CD14-positive monocyte (primary cell): Measurements from ENCODE around the gene NXPH2. TPM values are rescaled to one million over a fixed set of nuclear protein-coding genes. Genes with fewer than 3 reads are reported as not detected.
A peak's percentile ranks its signal among the peaks of the same experiment; 100 is the strongest.

ENCODE experiments used
- DNase-seq, 3 donors: peaks; one replicate each; pipeline ENCODE4 v3.0.0-alpha.2; 2011 to 2022
- H2AFZ ChIP-seq: 2 replicates; pipeline ENCODE4 v1.6.0; 2012; ENCODE audit warnings: mild to moderate bottlenecking, low read depth, low read length, inconsistent platforms; ENCODE audit not compliant: insufficient read depth, poor library complexity, severe bottlenecking
- H3K27ac ChIP-seq, 2 donors: 1 replicate in 1 of 2; 2 replicates in 1 of 2; pipeline ENCODE4 v1.5.1; 2012 to 2013; ENCODE audit warnings: low read length in 2 of 2, control low read depth in 1 of 2, inconsistent platforms in 1 of 2, low read depth in 1 of 2, mild to moderate bottlenecking in 1 of 2
- H3K27me3 ChIP-seq, 2 donors: one replicate each; pipeline versions ENCODE4 v1.6.0 to v1.6.1; 2011 to 2013; ENCODE audit warnings: low read length in 2 of 2; ENCODE audit not compliant: control insufficient read depth in 2 of 2, insufficient read depth in 2 of 2
- H3K36me3 ChIP-seq, 2 donors: replicated peaks in 1 of 2; 1 replicate in 1 of 2; 2 replicates in 1 of 2; pipeline versions ENCODE4 v1.5.1 to v1.6.1; 2012 to 2013; ENCODE audit warnings: low read length in 2 of 2, control low read depth in 1 of 2, inconsistent platforms in 1 of 2, mild to moderate bottlenecking in 1 of 2; ENCODE audit not compliant: insufficient read depth in 2 of 2, control insufficient read depth in 1 of 2
- H3K4me1 ChIP-seq, 2 donors: 1 replicate in 1 of 2; 2 replicates in 1 of 2; pipeline versions ENCODE4 v1.5.1 to v1.6.1; 2012 to 2013; ENCODE audit warnings: low read length in 2 of 2, control low read depth in 1 of 2, inconsistent platforms in 1 of 2, mild to moderate bottlenecking in 1 of 2, moderate library complexity in 1 of 2; ENCODE audit not compliant: insufficient read depth in 2 of 2, control insufficient read depth in 1 of 2
- H3K4me2 ChIP-seq: replicated peaks from 2 replicates; pipeline ENCODE3; 2012; ENCODE audit warnings: low read length, moderate library complexity, mild to moderate bottlenecking; ENCODE audit not compliant: poor library complexity, severe bottlenecking; ENCODE audit errors: extremely low read depth
- H3K4me3 ChIP-seq, 3 experiments: fragments of 200-600 bp in 1 of 3; sonication (generic) in 1 of 3; replicated peaks in 1 of 3; 1 replicate in 2 of 3; 2 replicates in 1 of 3; pipeline ENCODE4 v1.5.1; 2011 to 2013; ENCODE audit warnings: low read length in 3 of 3, mild to moderate bottlenecking in 3 of 3, control low read depth in 2 of 3, low read depth in 2 of 3, inconsistent platforms in 1 of 3, moderate library complexity in 1 of 3
- H3K79me2 ChIP-seq: 2 replicates; pipeline ENCODE4 v1.6.0; 2012; ENCODE audit warnings: mild to moderate bottlenecking, control low read depth, inconsistent platforms, low read length, moderate library complexity; ENCODE audit not compliant: insufficient read depth
- H3K9ac ChIP-seq: 2 replicates; pipeline ENCODE4 v1.6.0; 2017; ENCODE audit warnings: low read length, mild to moderate bottlenecking; ENCODE audit not compliant: insufficient read depth, poor library complexity, severe bottlenecking
- H3K9me3 ChIP-seq, 2 donors: replicated peaks in 1 of 2; 1 replicate in 1 of 2; 2 replicates in 1 of 2; pipeline versions ENCODE4 v1.5.1 to v1.6.1; 2012 to 2013; ENCODE audit warnings: low read length in 2 of 2, control low read depth in 1 of 2; ENCODE audit not compliant: control insufficient read depth in 1 of 2, insufficient read depth in 1 of 2
- H4K20me1 ChIP-seq: 2 replicates; pipeline ENCODE4 v1.6.0; 2012; ENCODE audit warnings: mild to moderate bottlenecking, low read length, control low read depth, moderate library complexity; ENCODE audit not compliant: insufficient read depth
- H3K27ac Mint-ChIP-seq, 7 donors: one replicate each; pipeline ENCODE4 v1.8.0; 2020; ENCODE audit warnings: mild to moderate bottlenecking in 7 of 7, mixed read lengths in 7 of 7, moderate library complexity in 6 of 7, inconsistent platforms in 2 of 7
- H3K27me3 Mint-ChIP-seq, 3 donors: one replicate each; pipeline ENCODE4 v1.8.0; 2021 to 2022; ENCODE audit warnings: low read depth in 3 of 3, mild to moderate bottlenecking in 3 of 3, mixed read lengths in 3 of 3, moderate library complexity in 3 of 3, inconsistent platforms in 1 of 3
- H3K36me3 Mint-ChIP-seq, 2 donors: one replicate each; pipeline ENCODE4 v1.8.0; 2020; ENCODE audit warnings: mixed read lengths in 2 of 2, inconsistent platforms in 1 of 2, mild to moderate bottlenecking in 1 of 2
- H3K4me1 Mint-ChIP-seq: one replicate; pipeline ENCODE4 v1.8.0; 2020; ENCODE audit warnings: mild to moderate bottlenecking, mixed read lengths
- H3K4me3 Mint-ChIP-seq, 2 donors: one replicate each; pipeline ENCODE4 v1.8.0; 2020; ENCODE audit warnings: mild to moderate bottlenecking in 2 of 2, mixed read lengths in 2 of 2, moderate library complexity in 1 of 2
- H3K9me3 Mint-ChIP-seq, 7 donors: one replicate each; pipeline ENCODE4 v1.8.0; 2020 to 2022; ENCODE audit warnings: mixed read lengths in 7 of 7, mild to moderate bottlenecking in 6 of 7, moderate library complexity in 6 of 7, inconsistent platforms in 2 of 7
- WGBS: methylation state at CpG from one replicate; pipeline ENCODE4 v1.1.5; 2013; ENCODE audit warnings: missing lambda C conversion rate; ENCODE audit not compliant: insufficient coverage; 5-methylcytosine and 5-hydroxymethylcytosine counted together
- intact Hi-C, 2 donors: fragments of 100-400 bp; cut with micrococcal nuclease; formaldehyde crosslinking; loops; one replicate each; pipeline versions ENCODE4 v1.15.0 to v1.15.1; 2023
- polyA plus RNA-seq, 3 donors: library from polyadenylated mRNA; depleted of rRNA in 1 of 3; unstranded in 2 of 3; stranded (reverse) in 1 of 3; fragments of 300-500 nt in 2 of 3; fragments of >200 nt in 1 of 3; fragmentation: Illumina TruSeq in 2 of 3; gene quantifications; 1 replicate in 2 of 3; 2 replicates in 1 of 3; pipeline ENCODE4 v1.2.3, GENCODE V29; 2012 to 2021
- TF ChIP-seq, protein P1 (sequence below): fragments of 200-600 bp; IDR thresholded peaks from one replicate; pipeline ENCODE4 v1.8.0; 2022; ENCODE audit warnings: antibody characterized with exemption, mild to moderate bottlenecking

NXPH2 gene
- polyA plus RNA-seq, 3 donors = not detected

DNA sequence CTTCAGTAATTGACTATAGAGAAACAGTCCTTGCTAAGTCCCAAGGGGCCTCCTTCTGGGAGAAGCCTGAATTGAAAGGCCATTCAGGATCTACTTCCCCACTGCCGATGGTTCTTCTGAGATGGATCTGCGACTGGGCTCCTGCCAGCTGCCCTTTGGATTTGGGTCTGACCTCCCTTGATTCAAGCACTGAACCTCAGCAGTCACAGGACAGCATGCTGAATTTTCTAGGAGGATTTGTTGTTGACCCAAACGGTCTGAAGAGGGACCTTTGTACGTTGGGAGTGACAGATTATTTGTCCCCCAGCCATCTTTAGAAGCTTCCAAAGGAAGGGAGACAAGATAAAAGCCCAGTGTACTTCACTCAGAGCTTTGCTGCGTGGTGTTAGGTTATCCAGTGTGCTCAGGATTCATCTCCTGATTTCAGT, 67.1 kb downstream of the NXPH2 start:
- Mint-ChIP-seq H3K36me3 (no peaks in the 10 kb centered on the region), H3K27me3 (peaks cover 0 to 1% (median 0%) of the 10 kb centered on the region in 3 donors), H3K4me3 (no peak overlapping the region), H3K4me1 (no peaks in the 10 kb centered on the region), H3K9me3 (peaks cover 0 to 3% (median 0%) of the 10 kb centered on the region in 7 donors), H3K27ac (no peak overlapping the region)
- Histone ChIP-seq H3K4me2 (no peak overlapping the region), H3K36me3 (no peaks in the 10 kb centered on the region), H3K4me1 (no peaks in the 10 kb centered on the region), H3K9me3 (no peaks in the 10 kb centered on the region), H3K4me3 (no peak overlapping the region), H3K79me2 (no peaks in the 10 kb centered on the region), H4K20me1 (no peaks in the 10 kb centered on the region), H3K9ac (no peak overlapping the region), H2AFZ (no peak overlapping the region), H3K27me3 (no peaks in the 10 kb centered on the region), H3K27ac (no peak overlapping the region)
- DNase-seq = no peak
- intact Hi-C loops = no loop called here
- WGBS = 90% methylated on average over 3 of the region's 5 CpGs
- TF ChIP-seq, protein P1, sequence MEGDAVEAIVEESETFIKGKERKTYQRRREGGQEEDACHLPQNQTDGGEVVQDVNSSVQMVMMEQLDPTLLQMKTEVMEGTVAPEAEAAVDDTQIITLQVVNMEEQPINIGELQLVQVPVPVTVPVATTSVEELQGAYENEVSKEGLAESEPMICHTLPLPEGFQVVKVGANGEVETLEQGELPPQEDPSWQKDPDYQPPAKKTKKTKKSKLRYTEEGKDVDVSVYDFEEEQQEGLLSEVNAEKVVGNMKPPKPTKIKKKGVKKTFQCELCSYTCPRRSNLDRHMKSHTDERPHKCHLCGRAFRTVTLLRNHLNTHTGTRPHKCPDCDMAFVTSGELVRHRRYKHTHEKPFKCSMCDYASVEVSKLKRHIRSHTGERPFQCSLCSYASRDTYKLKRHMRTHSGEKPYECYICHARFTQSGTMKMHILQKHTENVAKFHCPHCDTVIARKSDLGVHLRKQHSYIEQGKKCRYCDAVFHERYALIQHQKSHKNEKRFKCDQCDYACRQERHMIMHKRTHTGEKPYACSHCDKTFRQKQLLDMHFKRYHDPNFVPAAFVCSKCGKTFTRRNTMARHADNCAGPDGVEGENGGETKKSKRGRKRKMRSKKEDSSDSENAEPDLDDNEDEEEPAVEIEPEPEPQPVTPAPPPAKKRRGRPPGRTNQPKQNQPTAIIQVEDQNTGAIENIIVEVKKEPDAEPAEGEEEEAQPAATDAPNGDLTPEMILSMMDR = no peak

DNA sequence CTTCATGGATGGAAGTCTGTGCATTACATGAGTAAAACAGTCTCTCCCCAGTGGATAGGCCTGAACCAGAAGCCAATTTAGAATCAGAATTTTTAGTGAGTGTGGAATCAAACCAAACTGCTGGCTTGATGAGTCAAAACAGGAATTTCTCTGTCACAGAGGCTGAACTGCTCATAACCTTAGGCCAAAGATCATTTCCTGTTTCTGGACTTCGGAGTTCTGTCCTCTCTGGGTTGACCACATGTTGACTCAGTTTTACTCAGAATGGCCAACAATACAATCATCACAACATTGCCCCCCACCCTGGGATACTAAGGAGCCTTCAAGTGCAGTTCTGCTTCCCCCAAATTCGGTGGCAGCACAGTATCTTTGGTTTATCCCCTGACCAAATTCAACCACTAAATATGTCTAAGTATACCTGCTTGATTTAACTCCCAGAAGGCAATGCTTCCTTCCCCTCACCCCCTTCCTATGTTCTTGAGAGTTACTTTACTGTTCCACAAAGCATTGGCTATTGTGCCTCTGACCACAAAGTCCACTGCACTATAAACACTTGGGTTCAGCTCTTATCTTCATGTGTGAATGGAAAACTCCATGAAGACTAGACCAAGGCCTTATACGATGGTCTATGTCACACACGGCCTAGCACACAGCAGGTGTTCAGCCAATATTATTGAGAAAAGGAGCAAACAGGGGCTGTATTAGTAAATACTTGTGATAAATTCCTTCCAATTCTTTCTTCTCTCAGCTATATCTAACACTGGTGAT, 67.8 kb downstream of the NXPH2 start:
- no peaks in the 10 kb centered on the region for H3K36me3 Mint-ChIP-seq
- H3K27me3 ChIP-seq = no peaks in the 10 kb centered on the region
- TF ChIP-seq, protein P1 = no peak

More for the DNA sequence above, 67.8 kb downstream of the NXPH2 start:
- Mint-ChIP-seq H3K27me3 (peaks cover 0 to 1% (median 0%) of the 10 kb centered on the region in 3 donors), H3K4me1 (no peaks in the 10 kb centered on the region), H3K4me3 (no peak overlapping the region), H3K9me3 (peaks cover 0 to 3% (median 0%) of the 10 kb centered on the region in 7 donors), H3K27ac (no peak overlapping the region)
- Histone ChIP-seq H3K9ac (no peak overlapping the region), H3K4me3 (no peak overlapping the region), H3K36me3 (no peaks in the 10 kb centered on the region), H3K4me1 (no peaks in the 10 kb centered on the region), H3K4me2 (no peak overlapping the region), H3K27ac (no peak overlapping the region), H2AFZ (no peak overlapping the region), H3K79me2 (no peaks in the 10 kb centered on the region), H4K20me1 (no peaks in the 10 kb centered on the region), H3K9me3 (no peaks in the 10 kb centered on the region)
- DNase-seq = peak in 1 of 3 donors; percentile 7
- WGBS = 54% methylated on average over 2 of the region's 4 CpGs
- intact Hi-C loops = no loop called here
